Effector memory CD4-positive, alpha-beta T cell (primary cell): ENCODE data around the gene RBP2.

Source experiments
- DNase-seq, 3 donors: peaks; one replicate each; pipeline ENCODE4 v3.0.0-alpha.2; 2020
- H3K27ac ChIP-seq: 2 replicates; pipeline ENCODE4 v1.7.0; 2013; ENCODE audit warnings: mild to moderate bottlenecking, low read length, moderate library complexity; ENCODE audit not compliant: insufficient read depth, poor library complexity, severe bottlenecking
- H3K27me3 ChIP-seq: replicated peaks from 2 replicates; pipeline ENCODE4 v1.7.0; 2013; ENCODE audit warnings: mild to moderate bottlenecking, low read length; ENCODE audit not compliant: insufficient read depth, control insufficient read depth, poor library complexity, severe bottlenecking
- H3K36me3 ChIP-seq: 2 replicates; pipeline ENCODE4 v1.7.0; 2013; ENCODE audit warnings: mild to moderate bottlenecking, low read length, moderate library complexity; ENCODE audit not compliant: control insufficient read depth, insufficient read depth
- H3K4me1 ChIP-seq: 2 replicates; pipeline ENCODE4 v1.7.0; 2013; ENCODE audit warnings: low read length, mild to moderate bottlenecking; ENCODE audit not compliant: control insufficient read depth, insufficient read depth, poor library complexity, severe bottlenecking
- H3K4me3 ChIP-seq: 2 replicates; pipeline ENCODE4 v1.7.0; 2013; ENCODE audit warnings: low read length, low read depth, mild to moderate bottlenecking; ENCODE audit not compliant: insufficient read depth, poor library complexity, severe bottlenecking
- H3K9me3 ChIP-seq: 2 replicates; pipeline ENCODE4 v1.7.0; 2013; ENCODE audit warnings: mild to moderate bottlenecking, low read length, moderate library complexity; ENCODE audit not compliant: control insufficient read depth

RBP2 gene

GRCh38 chr3:139518306-139518705, 42.0 kb upstream of the RBP2 start:
- no peaks in the 10 kb centered on the region for H3K4me1 ChIP-seq
- no peaks in the 10 kb centered on the region for H3K27me3 ChIP-seq
- no peak for DNase-seq
- no peaks in the 10 kb centered on the region for H3K36me3 ChIP-seq
- no peak overlapping the region for H3K4me3 ChIP-seq
- H3K9me3 ChIP-seq: no peaks in the 10 kb centered on the region
- no peak overlapping the region for H3K27ac ChIP-seq

GRCh38 chr3:139517321-139518065, 41.2 kb upstream of the RBP2 start:
- no peaks in the 10 kb centered on the region for H3K27me3 ChIP-seq
- H3K36me3 ChIP-seq: no peaks in the 10 kb centered on the region
- DNase-seq: no peak
- no peak overlapping the region for H3K4me3 ChIP-seq
- H3K27ac ChIP-seq: no peak overlapping the region
- no peaks in the 10 kb centered on the region for H3K9me3 ChIP-seq
- H3K4me1 ChIP-seq: no peaks in the 10 kb centered on the region

GRCh38 chr3:139514741-139515140, 38.4 kb upstream of the RBP2 start:
- no peak for DNase-seq
- Histone ChIP-seq H3K4me1 (no peaks in the 10 kb centered on the region), H3K4me3 (no peak overlapping the region), H3K36me3 (no peaks in the 10 kb centered on the region), H3K27me3 (no peaks in the 10 kb centered on the region), H3K27ac (no peak overlapping the region), H3K9me3 (no peaks in the 10 kb centered on the region)

DNA sequence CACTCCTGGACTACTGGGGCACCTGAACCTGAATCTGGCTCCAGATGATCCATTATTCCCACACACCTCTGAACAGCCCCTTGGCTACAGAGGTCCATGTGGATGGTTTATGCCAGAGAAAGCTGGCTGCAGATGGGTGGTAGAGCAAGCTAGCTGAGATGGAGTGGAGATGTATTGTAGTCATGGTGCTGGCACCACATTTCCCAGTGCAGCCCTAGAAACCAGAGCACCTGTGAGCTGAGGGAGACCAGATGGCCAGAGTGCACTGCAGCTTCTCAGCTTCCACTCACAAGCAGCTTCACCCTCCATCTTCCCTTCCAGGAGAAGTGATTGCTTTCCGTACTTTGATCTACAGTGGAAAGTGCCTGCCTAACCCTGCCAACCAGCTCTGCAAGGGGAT, 33.3 kb upstream of the RBP2 start:
- Histone ChIP-seq H3K4me1 (no peaks in the 10 kb centered on the region), H3K9me3 (no peaks in the 10 kb centered on the region), H3K4me3 (no peak overlapping the region), H3K27me3 (no peaks in the 10 kb centered on the region), H3K36me3 (no peaks in the 10 kb centered on the region), H3K27ac (no peak overlapping the region)
- no peak for DNase-seq

GRCh38 chr3:139506766-139507165, 30.4 kb upstream of the RBP2 start:
- no peaks in the 10 kb centered on the region for H3K9me3 ChIP-seq
- H3K4me1 ChIP-seq: no peaks in the 10 kb centered on the region
- no peaks in the 10 kb centered on the region for H3K36me3 ChIP-seq
- no peak overlapping the region for H3K4me3 ChIP-seq
- no peak for DNase-seq
- H3K27ac ChIP-seq: no peak overlapping the region
- H3K27me3 ChIP-seq: no peaks in the 10 kb centered on the region

GRCh38 chr3:139505829-139506386, 29.6 kb upstream of the RBP2 start:
- Histone ChIP-seq H3K4me3 (no peak overlapping the region), H3K9me3 (no peaks in the 10 kb centered on the region), H3K27me3 (no peaks in the 10 kb centered on the region), H3K36me3 (no peaks in the 10 kb centered on the region), H3K4me1 (no peaks in the 10 kb centered on the region), H3K27ac (no peak overlapping the region)
- DNase-seq: no peak

DNA sequence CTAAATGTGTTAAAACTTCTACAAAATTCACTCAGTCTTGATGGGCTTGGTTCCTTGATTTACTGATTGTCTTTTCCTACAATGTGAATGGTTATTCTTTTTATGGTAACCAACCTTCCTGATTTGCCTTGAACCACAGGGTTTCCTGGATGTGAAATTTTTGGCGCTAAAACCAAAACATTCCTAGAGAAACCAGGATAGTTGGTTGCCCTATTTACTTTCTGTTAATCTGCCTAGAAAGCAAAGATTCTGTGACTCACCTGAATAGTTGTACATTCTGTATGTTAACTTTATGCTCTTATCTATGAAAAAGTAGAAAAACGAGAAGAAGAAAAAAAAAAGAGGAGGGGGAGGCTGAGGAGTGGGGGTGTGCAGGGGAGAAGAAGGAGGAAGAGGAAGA, 23.2 kb upstream of the RBP2 start:
- H3K4me3 ChIP-seq: no peak overlapping the region
- H3K27ac ChIP-seq: no peak overlapping the region
- no peaks in the 10 kb centered on the region for H3K4me1 ChIP-seq
- H3K36me3 ChIP-seq: no peaks in the 10 kb centered on the region
- no peaks in the 10 kb centered on the region for H3K9me3 ChIP-seq
- H3K27me3 ChIP-seq: no peaks in the 10 kb centered on the region
- DNase-seq: no peak

GRCh38 chr3:139493826-139494385, 17.6 kb upstream of the RBP2 start:
- DNase-seq: no peak
- no peaks in the 10 kb centered on the region for H3K36me3 ChIP-seq

DNA sequence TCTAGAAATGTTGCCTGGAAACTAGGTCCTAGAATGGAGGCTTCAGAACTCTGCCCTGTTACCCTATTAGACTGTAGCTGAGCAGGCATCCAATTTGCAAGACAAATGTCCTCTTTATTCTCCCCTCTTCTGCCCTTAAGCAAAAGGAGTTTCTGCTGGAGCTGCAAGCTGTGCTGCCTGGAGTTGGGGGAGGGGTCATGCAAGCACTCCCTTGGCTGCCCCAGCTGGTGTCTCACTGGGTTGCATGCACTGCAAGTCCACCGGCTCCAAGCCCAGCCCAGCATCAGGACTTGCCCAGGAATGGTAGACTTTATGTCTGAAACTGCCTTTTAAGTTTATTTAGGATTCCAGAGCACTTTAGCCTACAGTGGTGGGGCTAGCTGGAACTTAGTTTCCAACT, 15.7 kb upstream of the RBP2 start:
- DNase-seq: no peak
- Histone ChIP-seq H3K27ac (no peak overlapping the region), H3K9me3 (no peaks in the 10 kb centered on the region), H3K4me1 (no peaks in the 10 kb centered on the region), H3K27me3 (no peaks in the 10 kb centered on the region), H3K4me3 (no peak overlapping the region), H3K36me3 (no peaks in the 10 kb centered on the region)

More at GRCh38 chr3:139493826-139494385, 17.6 kb upstream of the RBP2 start:
- no peaks in the 10 kb centered on the region for H3K9me3 ChIP-seq
- no peaks in the 10 kb centered on the region for H3K27me3 ChIP-seq
- no peaks in the 10 kb centered on the region for H3K4me1 ChIP-seq
- H3K4me3 ChIP-seq: no peak overlapping the region
- H3K27ac ChIP-seq: no peak overlapping the region

DNA sequence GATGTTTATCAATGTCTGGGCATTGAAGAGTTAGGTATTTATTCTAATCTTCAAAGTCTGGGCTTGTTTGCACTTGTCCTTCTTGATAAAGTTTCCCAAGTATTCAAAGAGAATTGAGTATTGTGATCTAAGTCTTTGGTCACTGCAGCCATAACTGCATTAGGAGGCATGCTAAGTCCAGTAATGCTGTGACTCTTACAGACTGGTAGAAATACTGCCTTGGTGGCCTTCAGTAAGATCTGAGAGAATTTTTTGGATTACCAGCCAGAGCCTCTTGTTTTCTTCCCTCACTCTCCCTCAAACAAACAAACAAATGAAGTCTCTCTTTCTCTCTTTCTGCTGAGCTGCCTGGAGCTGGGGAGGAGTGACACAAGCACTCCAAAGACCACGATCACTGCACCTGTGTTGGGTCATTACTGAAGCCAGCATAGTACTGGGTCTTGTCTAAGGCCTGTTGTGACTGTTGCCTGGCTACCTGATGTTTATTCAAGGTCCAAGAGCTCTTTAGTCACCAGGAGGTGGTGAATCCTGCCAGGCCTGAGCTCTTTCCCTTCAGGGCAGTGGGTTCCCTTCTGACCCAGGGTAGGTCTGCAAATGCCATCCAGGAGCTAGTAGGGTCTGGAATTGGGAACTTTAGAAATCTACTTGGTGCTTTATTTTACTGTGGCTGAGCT, 14.8 kb upstream of the RBP2 start:
- Histone ChIP-seq H3K4me1 (no peaks in the 10 kb centered on the region), H3K4me3 (no peak overlapping the region), H3K27ac (no peak overlapping the region), H3K36me3 (no peaks in the 10 kb centered on the region), H3K9me3 (no peaks in the 10 kb centered on the region), H3K27me3 (no peaks in the 10 kb centered on the region)
- no peak for DNase-seq
